ENCODE results near the gene RYR1. TPM values are rescaled to one million over a fixed set of nuclear protein-coding genes. Genes with fewer than 3 reads are reported as not detected.
"Not testable (repeated sequence)": the region's sequence is repeated elsewhere in the genome, so short reads cannot be mapped to it uniquely, and the experiment has no call there.

RYR1 gene
- total RNA-seq, 1 donor from 2014 or later: 3.8 TPM

- Mint-ChIP-seq H3K27me3 (ENCODE audit: insufficient read depth) (peaks cover 2% of the 10 kb centered on the region), H3K4me3 (no peak overlapping the region), H3K27ac (no peak overlapping the region), H3K36me3 (ENCODE audit: low read depth) (no peaks in the 10 kb centered on the region), H3K9me3 (no peaks in the 10 kb centered on the region), H3K4me1 (ENCODE audit: low read depth) (no peaks in the 10 kb centered on the region)
- no peak for DNase-seq (ENCODE audit: low spot score)
- intact Hi-C loops (cut with micrococcal nuclease): no loop called here
Measured at GRCh38 chr19:38458991-38459390, 25.5 kb downstream of the RYR1 start.

- no peaks in the 10 kb centered on the region for H3K4me1 Mint-ChIP-seq (ENCODE audit: low read depth)
- H3K4me3 Mint-ChIP-seq: no peak overlapping the region
- H3K9me3 Mint-ChIP-seq: no peaks in the 10 kb centered on the region
- no peak for DNase-seq (ENCODE audit: low spot score)
- peaks cover 2% of the 10 kb centered on the region for H3K27me3 Mint-ChIP-seq (ENCODE audit: insufficient read depth)
- H3K27ac Mint-ChIP-seq: no peak overlapping the region
- no peaks in the 10 kb centered on the region for H3K36me3 Mint-ChIP-seq (ENCODE audit: low read depth)
- intact Hi-C loops (cut with micrococcal nuclease): no loop called here
Measured at GRCh38 chr19:38463365-38463764, 29.9 kb downstream of the RYR1 start.

- no peaks in the 10 kb centered on the region for H3K27me3 Mint-ChIP-seq (ENCODE audit: insufficient read depth)
- H3K9me3 Mint-ChIP-seq: no peaks in the 10 kb centered on the region
- intact Hi-C loops (cut with micrococcal nuclease): no loop called here
- no peaks in the 10 kb centered on the region for H3K36me3 Mint-ChIP-seq (ENCODE audit: low read depth)
- H3K4me3 Mint-ChIP-seq: no peak overlapping the region
- H3K4me1 Mint-ChIP-seq (ENCODE audit: low read depth): no peaks in the 10 kb centered on the region
- H3K27ac Mint-ChIP-seq: no peak overlapping the region
- DNase-seq (ENCODE audit: low spot score): no peak
Measured at GRCh38 chr19:38464421-38465082, 31.1 kb downstream of the RYR1 start.

GRCh38 chr19:38466050-38466449 is 32.6 kb downstream of the RYR1 start:
- no peaks in the 10 kb centered on the region for H3K36me3 Mint-ChIP-seq (ENCODE audit: low read depth)
- H3K9me3 Mint-ChIP-seq: no peaks in the 10 kb centered on the region
- no peak overlapping the region for H3K4me3 Mint-ChIP-seq
- H3K4me1 Mint-ChIP-seq (ENCODE audit: low read depth): no peaks in the 10 kb centered on the region
- peaks cover 2% of the 10 kb centered on the region for H3K27me3 Mint-ChIP-seq (ENCODE audit: insufficient read depth)
- intact Hi-C loops (cut with micrococcal nuclease): no loop called here
- H3K27ac Mint-ChIP-seq: no peak overlapping the region
- no peak for DNase-seq (ENCODE audit: low spot score)

- intact Hi-C loops (cut with micrococcal nuclease): no loop called here
- Mint-ChIP-seq H3K4me1 (ENCODE audit: low read depth) (no peaks in the 10 kb centered on the region), H3K36me3 (ENCODE audit: low read depth) (no peaks in the 10 kb centered on the region), H3K27ac (no peak overlapping the region), H3K4me3 (no peak overlapping the region), H3K9me3 (no peaks in the 10 kb centered on the region), H3K27me3 (ENCODE audit: insufficient read depth) (peaks cover 4% of the 10 kb centered on the region)
- no peak for DNase-seq (ENCODE audit: low spot score)
Measured at GRCh38 chr19:38467541-38468525, 34.3 kb downstream of the RYR1 start.

GRCh38 chr19:38469151-38469550 is 35.7 kb downstream of the RYR1 start:
- no peaks in the 10 kb centered on the region for H3K4me1 Mint-ChIP-seq (ENCODE audit: low read depth)

GRCh38 chr19:38470788-38471480 is 37.4 kb downstream of the RYR1 start:
- Mint-ChIP-seq H3K27me3 (ENCODE audit: insufficient read depth) (peaks cover 4% of the 10 kb centered on the region), H3K27ac (no peak overlapping the region), H3K9me3 (no peaks in the 10 kb centered on the region), H3K4me1 (ENCODE audit: low read depth) (no peaks in the 10 kb centered on the region), H3K36me3 (ENCODE audit: low read depth) (no peaks in the 10 kb centered on the region), H3K4me3 (no peak overlapping the region)
- intact Hi-C loops (cut with micrococcal nuclease): no loop called here
- no peak for DNase-seq (ENCODE audit: low spot score)

More at GRCh38 chr19:38469151-38469550, 35.7 kb downstream of the RYR1 start:
- no peak overlapping the region for H3K4me3 Mint-ChIP-seq
- no peaks in the 10 kb centered on the region for H3K36me3 Mint-ChIP-seq (ENCODE audit: low read depth)
- no peak overlapping the region for H3K27ac Mint-ChIP-seq
- no peak for DNase-seq (ENCODE audit: low spot score)
- intact Hi-C loops (cut with micrococcal nuclease): no loop called here
- H3K9me3 Mint-ChIP-seq: no peaks in the 10 kb centered on the region
- peaks cover 4% of the 10 kb centered on the region for H3K27me3 Mint-ChIP-seq (ENCODE audit: insufficient read depth)

- H3K27me3 Mint-ChIP-seq (ENCODE audit: insufficient read depth); H3K4me1 Mint-ChIP-seq (ENCODE audit: low read depth); H3K4me3 Mint-ChIP-seq; H3K9me3 Mint-ChIP-seq; H3K36me3 Mint-ChIP-seq (ENCODE audit: low read depth); DNase-seq (ENCODE audit: low spot score); intact Hi-C loops (cut with micrococcal nuclease); H3K27ac Mint-ChIP-seq: not testable (repeated sequence)
Measured at GRCh38 chr19:38472725-38473124, 39.2 kb downstream of the RYR1 start.

GRCh38 chr19:38473201-38473600 is 39.7 kb downstream of the RYR1 start:
- no peaks in the 10 kb centered on the region for H3K4me1 Mint-ChIP-seq (ENCODE audit: low read depth)
- peaks cover 4% of the 10 kb centered on the region for H3K27me3 Mint-ChIP-seq (ENCODE audit: insufficient read depth)
- H3K9me3 Mint-ChIP-seq: no peaks in the 10 kb centered on the region
- no peak overlapping the region for H3K4me3 Mint-ChIP-seq
- H3K36me3 Mint-ChIP-seq (ENCODE audit: low read depth): no peaks in the 10 kb centered on the region
- DNase-seq (ENCODE audit: low spot score): no peak
- H3K27ac Mint-ChIP-seq: no peak overlapping the region
- intact Hi-C loops (cut with micrococcal nuclease): no loop called here

- Mint-ChIP-seq H3K27ac (no peak overlapping the region), H3K4me3 (no peak overlapping the region), H3K4me1 (ENCODE audit: low read depth) (no peaks in the 10 kb centered on the region), H3K9me3 (no peaks in the 10 kb centered on the region), H3K36me3 (ENCODE audit: low read depth) (no peaks in the 10 kb centered on the region), H3K27me3 (ENCODE audit: insufficient read depth) (peaks cover 4% of the 10 kb centered on the region)
- intact Hi-C loops (cut with micrococcal nuclease): no loop called here
- DNase-seq (ENCODE audit: low spot score): no peak
Measured at GRCh38 chr19:38475176-38475575, 41.7 kb downstream of the RYR1 start.

- H3K27ac Mint-ChIP-seq: no peak overlapping the region
- H3K27me3 Mint-ChIP-seq (ENCODE audit: insufficient read depth): no peaks in the 10 kb centered on the region
- H3K4me1 Mint-ChIP-seq (ENCODE audit: low read depth): no peaks in the 10 kb centered on the region
- no peaks in the 10 kb centered on the region for H3K9me3 Mint-ChIP-seq
- intact Hi-C loops (cut with micrococcal nuclease): no loop called here
- no peaks in the 10 kb centered on the region for H3K36me3 Mint-ChIP-seq (ENCODE audit: low read depth)
- H3K4me3 Mint-ChIP-seq: no peak overlapping the region
- DNase-seq (ENCODE audit: low spot score): no peak
Measured at GRCh38 chr19:38478273-38478971, 44.9 kb downstream of the RYR1 start.

- H3K4me3 Mint-ChIP-seq: no peak overlapping the region
- DNase-seq (ENCODE audit: low spot score): no peak
- no peak overlapping the region for H3K27ac Mint-ChIP-seq
- no peaks in the 10 kb centered on the region for H3K4me1 Mint-ChIP-seq (ENCODE audit: low read depth)
- H3K36me3 Mint-ChIP-seq (ENCODE audit: low read depth): no peaks in the 10 kb centered on the region
- no peaks in the 10 kb centered on the region for H3K27me3 Mint-ChIP-seq (ENCODE audit: insufficient read depth)
- intact Hi-C loops (cut with micrococcal nuclease): no loop called here
- H3K9me3 Mint-ChIP-seq: no peaks in the 10 kb centered on the region
Measured at GRCh38 chr19:38482496-38482895, 49.0 kb downstream of the RYR1 start.
